GM19467 (cell line): ENCODE data around the gene SLC25A33.

ENCODE experiments used
- ATAC-seq: cut with Tn5 transposase; IDR thresholded peaks from one replicate; pipeline ENCODE4 v1.9.1; 2021; ENCODE audit warnings: mild to moderate bottlenecking, moderate library complexity; ENCODE audit not compliant: unreplicated experiment

SLC25A33 gene

GRCh38 chr1:9586147-9586766 lies 47.0 kb downstream of the SLC25A33 start:
- no peak for ATAC-seq

GRCh38 chr1:9588551-9589143 lies 49.4 kb downstream of the SLC25A33 start, which contains the start of gene TMEM201:
Gene TMEM201 (plus strand): TSS chr1:9588911. CDS start chr1:9588931, 20 bp downstream.
- ATAC-seq: peak; percentile 69

DNA sequence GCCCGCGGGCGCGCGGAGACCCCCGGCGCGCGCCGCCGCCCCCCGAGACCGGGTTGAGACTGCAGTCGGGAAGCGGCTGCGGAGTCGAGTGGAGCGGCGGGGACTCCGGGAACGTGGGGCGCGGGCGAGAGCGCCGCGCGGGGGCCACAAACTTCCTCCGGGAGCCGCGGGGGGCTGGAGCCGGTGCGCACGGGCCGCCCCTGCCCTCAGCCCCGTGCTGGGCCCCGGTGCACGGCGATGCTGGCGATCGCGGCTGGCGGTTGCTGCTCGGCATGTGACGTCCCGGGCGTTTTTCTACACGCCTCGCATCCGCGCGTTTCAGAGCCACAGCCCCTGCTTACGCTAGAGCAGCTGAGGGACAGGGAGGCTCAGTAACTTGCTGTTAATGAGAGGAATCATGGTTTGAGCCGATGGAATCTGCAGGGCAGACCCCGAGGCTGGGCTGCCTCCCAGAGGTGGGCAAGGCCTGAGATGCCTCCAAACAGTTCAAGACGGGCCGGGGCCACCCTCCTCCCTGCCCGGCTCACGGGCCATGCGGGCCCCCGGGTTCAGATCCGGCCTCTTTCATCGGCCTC lies 50.0 kb downstream of the SLC25A33 start:
- peak; percentile 5 for ATAC-seq

- no peak for ATAC-seq
Measured at GRCh38 chr1:9589719-9590157, 50.5 kb downstream of the SLC25A33 start.

DNA sequence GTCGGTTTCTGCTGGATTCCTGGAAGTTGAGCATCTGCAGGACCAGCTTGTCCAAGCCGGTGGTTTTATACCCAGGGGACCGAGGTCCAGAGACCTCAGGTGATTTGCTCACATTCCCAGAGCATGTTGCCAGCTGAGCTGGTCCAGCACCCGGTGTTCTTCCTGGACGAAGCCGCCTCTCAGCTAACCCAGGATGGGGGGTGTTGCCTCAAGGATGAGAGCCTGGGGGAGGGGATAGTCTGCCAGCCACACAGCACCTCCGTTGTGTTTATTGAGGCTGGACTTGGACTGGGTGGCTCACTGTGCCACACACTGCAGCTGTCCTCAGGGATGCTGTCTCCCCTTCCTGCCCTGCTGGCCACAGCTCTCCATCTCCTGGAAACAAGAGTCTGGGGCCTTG lies 50.9 kb downstream of the SLC25A33 start:
- no peak for ATAC-seq

- ATAC-seq: no peak
Measured at GRCh38 chr1:9590945-9591668, 51.8 kb downstream of the SLC25A33 start.

- ATAC-seq: no peak
Measured at GRCh38 chr1:9591669-9592509, 52.6 kb downstream of the SLC25A33 start.

GRCh38 chr1:9592510-9593075 lies 53.3 kb downstream of the SLC25A33 start:
- no peak for ATAC-seq

GRCh38 chr1:9593147-9593491 lies 53.9 kb downstream of the SLC25A33 start:
- no peak for ATAC-seq

DNA sequence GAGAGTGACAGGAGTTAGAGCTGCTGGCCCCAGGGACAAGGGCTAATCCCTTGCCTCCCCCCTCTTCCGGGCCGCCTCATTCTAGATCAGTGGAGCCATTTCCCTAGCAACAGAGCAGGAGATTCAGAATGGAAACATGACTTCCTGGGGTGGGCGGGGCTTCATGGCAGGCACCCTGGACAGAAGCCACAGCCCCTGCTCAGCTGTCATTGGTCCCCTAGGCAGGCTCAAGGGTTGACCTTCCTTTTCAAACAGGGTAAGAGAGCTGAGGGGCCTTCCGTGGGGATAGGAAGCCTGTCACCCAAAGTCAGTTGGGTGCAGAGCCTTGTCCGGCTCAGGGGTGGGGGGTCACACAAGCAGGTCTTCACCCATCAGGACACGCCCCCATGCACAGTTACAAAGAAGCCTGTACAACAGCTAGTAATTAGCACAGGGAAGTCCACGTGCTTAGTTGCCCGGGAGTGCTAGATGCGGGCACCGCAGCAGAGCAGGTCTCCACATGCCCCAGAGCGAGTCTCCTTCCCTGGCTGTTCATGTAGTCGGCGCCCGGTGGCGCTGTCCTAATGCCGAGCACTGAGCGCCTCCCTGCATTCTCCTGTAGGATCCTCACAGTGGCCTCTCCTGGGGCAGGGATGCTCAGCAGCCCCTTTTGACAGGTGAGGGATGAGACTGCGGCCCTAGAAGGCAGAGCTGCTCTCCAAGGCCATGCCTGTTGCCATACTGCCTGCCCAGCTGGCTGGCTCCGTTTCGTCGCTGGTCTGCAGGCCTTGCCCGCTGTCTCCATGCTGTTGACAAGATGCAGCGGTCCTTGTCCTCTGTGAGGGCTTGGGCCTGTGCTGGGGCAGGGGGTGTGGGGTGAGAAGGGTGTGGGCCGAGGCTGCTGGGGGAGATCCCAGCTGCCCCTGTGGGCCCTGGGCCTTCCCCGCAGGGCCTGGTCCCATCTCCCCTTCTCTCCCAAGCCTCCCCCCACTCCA lies 54.5 kb downstream of the SLC25A33 start:
- no peak for ATAC-seq

GRCh38 chr1:9594471-9595155 lies 55.3 kb downstream of the SLC25A33 start:
- no peak for ATAC-seq

DNA sequence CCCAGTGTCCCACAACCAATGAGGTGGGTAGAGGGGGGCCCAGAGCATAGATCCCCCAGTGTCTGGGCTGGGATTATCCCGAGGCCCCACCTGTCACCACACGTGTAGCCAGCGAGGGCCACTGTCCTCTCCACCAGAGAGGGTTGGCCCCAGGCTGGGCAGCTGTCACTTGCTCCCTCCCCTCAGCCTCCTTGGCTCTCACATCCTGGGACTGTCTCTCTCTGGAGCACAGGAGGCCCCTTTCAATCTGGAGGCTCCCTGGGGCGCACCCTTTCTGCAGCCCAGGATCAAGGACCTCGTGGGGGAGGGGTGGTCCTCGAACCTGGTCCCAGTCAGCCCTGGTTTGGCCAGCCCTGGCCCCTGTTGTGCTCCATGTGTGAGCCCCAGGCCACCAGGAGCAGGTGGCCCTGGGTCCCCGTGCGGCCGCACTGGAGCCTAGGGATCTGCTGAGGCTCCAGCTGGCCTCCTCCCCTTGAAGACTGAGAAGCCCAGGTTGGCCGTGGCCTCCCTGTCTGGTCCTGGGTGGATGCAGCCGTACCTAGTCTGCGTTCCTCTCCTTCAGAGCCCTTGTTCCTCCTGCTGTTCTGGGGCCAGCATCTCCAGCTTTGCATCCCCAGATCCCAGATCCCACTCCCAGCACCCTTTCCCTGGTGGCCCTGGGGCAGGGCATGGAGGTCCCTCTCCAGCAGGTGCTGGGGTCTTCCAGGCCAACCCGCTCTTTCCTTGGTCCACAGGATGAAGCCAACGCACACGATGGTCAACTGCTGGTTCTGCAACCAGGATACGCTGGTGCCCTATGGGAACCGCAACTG lies 56.1 kb downstream of the SLC25A33 start:
- no peak for ATAC-seq

GRCh38 chr1:9595968-9596340 lies 56.7 kb downstream of the SLC25A33 start:
- ATAC-seq: no peak

DNA sequence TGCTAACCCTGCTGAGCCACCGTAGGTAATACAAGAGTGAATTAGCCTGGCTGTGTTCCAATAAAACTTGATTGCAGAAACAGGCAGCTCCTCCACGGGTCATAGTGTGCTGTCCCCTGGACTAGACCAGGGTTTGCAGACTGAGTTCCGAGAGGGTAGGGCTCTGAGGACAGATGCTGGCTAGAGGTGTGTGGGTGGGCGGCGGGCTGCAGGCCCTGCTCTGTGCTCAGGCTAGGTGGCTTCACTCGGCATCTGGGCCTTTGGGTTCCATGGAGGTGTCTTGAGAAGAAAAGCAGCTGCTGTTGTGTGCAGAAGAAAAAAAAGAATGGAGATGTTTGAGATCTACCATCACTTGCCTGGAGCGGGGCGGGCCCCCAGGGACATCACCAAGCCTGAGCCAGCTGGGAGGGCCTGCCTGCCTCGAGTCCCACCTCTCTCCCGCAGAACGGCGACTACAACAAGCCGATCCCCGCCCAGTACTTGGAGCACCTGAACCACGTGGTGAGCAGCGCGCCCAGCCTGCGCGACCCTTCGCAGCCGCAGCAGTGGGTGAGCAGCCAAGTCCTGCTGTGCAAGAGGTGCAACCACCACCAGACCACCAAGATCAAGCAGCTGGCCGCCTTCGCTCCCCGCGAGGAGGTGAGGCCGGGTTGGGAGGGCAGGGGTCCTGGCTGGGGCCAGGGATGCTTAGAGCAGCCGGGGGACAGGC lies 57.3 kb downstream of the SLC25A33 start:
- ATAC-seq: no peak

GRCh38 chr1:9597361-9598315 lies 58.4 kb downstream of the SLC25A33 start:
- no peak for ATAC-seq

GRCh38 chr1:9598316-9598700 lies 59.0 kb downstream of the SLC25A33 start:
- no peak for ATAC-seq
